HG03095 (cell line): ENCODE measurements around the gene MED14.

Experiments used
- ATAC-seq: cut with Tn5 transposase; IDR thresholded peaks from one replicate; pipeline ENCODE4 v1.9.1; 2021; ENCODE audit warnings: moderate library complexity; ENCODE audit not compliant: unreplicated experiment

The MED14 gene

DNA sequence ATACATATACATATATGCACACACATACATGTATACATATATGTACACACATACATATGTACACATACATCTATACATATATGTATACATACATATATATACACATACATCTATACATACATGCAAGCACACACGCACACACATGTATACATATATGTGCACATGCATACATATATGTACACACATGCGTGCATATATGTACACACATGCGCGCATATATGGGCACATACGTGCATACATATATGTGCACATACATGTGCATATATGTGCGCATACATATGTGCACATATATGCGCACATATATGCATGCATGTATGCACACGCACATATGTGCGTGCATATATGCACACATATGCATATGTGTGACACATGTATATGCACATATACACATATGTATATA is 119.4 kb downstream of the MED14 start:
- ATAC-seq, result no peak

DNA sequence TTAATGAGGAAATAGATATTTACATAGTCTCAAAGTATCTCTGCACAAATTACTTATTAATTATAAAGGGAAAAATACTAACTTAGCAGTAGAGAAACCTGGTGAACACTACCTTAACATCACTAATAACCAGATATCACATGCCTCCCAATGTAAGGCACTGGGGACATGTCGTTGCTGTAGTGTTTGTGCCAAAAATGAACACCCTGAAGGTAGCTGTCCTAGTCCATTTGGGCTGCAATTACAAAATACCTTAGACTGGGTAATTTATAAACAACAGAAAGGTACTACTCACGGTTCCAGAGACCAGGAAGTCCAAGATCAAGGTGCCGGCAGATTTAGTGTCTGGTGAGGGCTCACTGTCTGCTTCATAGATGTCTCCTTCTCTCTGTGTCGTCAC is 122.8 kb downstream of the MED14 start:
- ATAC-seq, result no peak

DNA sequence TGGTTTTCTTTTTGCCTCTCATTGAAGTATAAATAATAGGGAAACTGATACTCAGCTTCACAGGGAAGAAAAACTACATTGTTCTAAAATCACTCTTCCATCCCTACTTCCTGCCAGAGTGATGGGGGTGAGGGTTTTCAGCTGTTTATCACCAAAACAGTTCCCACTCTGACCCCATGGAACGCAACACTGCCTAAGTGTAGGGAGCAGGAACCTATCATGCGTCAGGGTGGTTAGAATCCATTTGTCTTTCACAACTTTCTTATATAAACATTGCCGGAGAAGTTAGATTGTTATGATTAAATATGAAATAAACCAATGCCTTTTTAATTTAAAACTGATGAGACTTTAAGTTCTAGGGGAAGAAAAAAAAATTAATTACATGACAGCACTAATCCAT is 128.0 kb downstream of the MED14 start:
- no peak for ATAC-seq

DNA sequence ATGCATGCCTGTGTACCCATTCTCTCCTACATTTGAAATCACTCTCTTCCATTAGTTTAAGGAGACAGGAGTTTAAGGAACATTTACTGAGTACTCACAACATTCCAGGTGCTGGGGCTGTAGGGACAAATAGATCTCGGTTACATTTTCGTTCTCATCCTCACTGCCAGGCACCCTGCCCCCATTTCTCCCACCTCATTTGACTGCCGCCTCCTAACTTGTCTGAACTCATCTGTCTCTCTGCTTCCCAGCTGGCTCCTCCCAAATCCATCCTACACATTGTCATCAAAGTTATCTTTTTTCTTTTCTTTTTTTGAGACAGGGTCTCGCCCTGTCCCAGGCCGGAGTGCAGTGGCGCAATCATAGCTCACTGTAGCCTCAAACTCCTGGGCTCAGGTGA is 131.9 kb downstream of the MED14 start:
- no peak for ATAC-seq
